Lower leg skin (tissue), 3 donors: Measurements from ENCODE around the gene CCNJL.

Experiments used
- CTCF ChIP-seq, 3 donors: fragments of 450-650 bp; IDR thresholded peaks; one replicate each; pipeline ENCODE4 v1.5.1; 2016; ENCODE audit warnings: antibody characterized with exemption in 3 of 3, mild to moderate bottlenecking in 3 of 3, moderate library complexity in 2 of 3
- POLR2A ChIP-seq, 2 donors: fragments of 450-650 bp; IDR thresholded peaks; one replicate each; pipeline ENCODE4 v1.6.1; 2016 to 2017; ENCODE audit warnings: antibody characterized with exemption in 2 of 2, mild to moderate bottlenecking in 1 of 2, moderate library complexity in 1 of 2

GRCh38 chr5:160207061-160207460, 105.3 kb downstream of the CCNJL start:
- TF ChIP-seq CTCF (IDR thresholded peaks at IDR 0.05): no peak
- TF ChIP-seq POLR2A (IDR thresholded peaks at IDR 0.05): no peak
